ENCODE results near the gene PCK2. TPM values are rescaled to one million over a fixed set of nuclear protein-coding genes. Genes with fewer than 3 reads are reported as not detected.

Gene PCK2
- total and polyA plus RNA-seq, 2 of the 13 experiments (the other 11 are each of a cell fraction or from before 2014, with no cell fraction given), result 129 to 272 TPM

- Histone ChIP-seq H4K20me1 (ENCODE audit: insufficient read depth, low read length) (no peaks in the 10 kb centered on the region), H3K9me3 (ENCODE audit: low read length) (no peaks in the 10 kb centered on the region), H3K36me3 (replicated peaks in 1 of 2; ENCODE audit: control insufficient read depth in 1 of 2, insufficient read depth in 2 of 2, low read length in 2 of 2) (no peaks in the 10 kb centered on the region), H2AFZ (ENCODE audit: low read length) (no peak overlapping the region), H3K4me3 (replicated peaks in 1 of 3; ENCODE audit: insufficient read depth in 1 of 3, low read depth in 2 of 3, low read length in 3 of 3) (no peak overlapping the region), H3K79me2 (ENCODE audit: insufficient read depth, low read length) (no peaks in the 10 kb centered on the region), H3K9ac (ENCODE audit: insufficient read depth, low read depth, low read length) (no peak overlapping the region), H3K4me1 (ENCODE audit: insufficient read depth, low read length) (peaks cover 38% of the 10 kb centered on the region), H3K27me3 (ENCODE audit: control insufficient read depth in 1 of 2, insufficient read depth in 2 of 2, low read length in 2 of 2) (peaks cover 13 to 66% of the 10 kb centered on the region in 2 experiments), H3K27ac (ENCODE audit: extremely low read length, insufficient read depth, low read length) (no peak overlapping the region), H3K4me2 (ENCODE audit: low read depth, low read length) (no peak overlapping the region)
- ATAC-seq (no peak), FAIRE-seq (no peak), DNase-seq (ENCODE audit: low spot score) (no peak)
- in situ Hi-C loops (cut with HindIII; ENCODE audit: extremely low pct_ligation_motif_present, low pct_unique_long_range_greater_than_20kb) (no loop called here), intact Hi-C loops (cut with micrococcal nuclease; ENCODE audit: unreplicated experiment) (no loop called here)
- POLR2A ChIA-PET, result interaction anchor here (1.2 to 8.3 kb wide), 6 partner anchors 8 to 88 kb away, joined by 3 to 68 read pairs (median 5); partner anchors contain the start of genes DCAF11, IRF9, NRL and PCK2
- BruUV-seq (replicated peaks), result no TSS peak
- WGBS (ENCODE audit: low lambda C conversion rate), result 64% methylated on average over 26 of the region's 26 CpGs
- CTCF ChIA-PET (ENCODE audit: low intra/inter-chr PET ratio, low total read pairs), result no interaction called here
- peak; percentile 39; the same call in 1 of the 2 replicates for TF ChIP-seq ZNF274 (CRISPR knock-in tag; IDR thresholded peaks at IDR 0.05)
- no peak for TF ChIP-seq ZNF660 (CRISPR knock-in tag; IDR thresholded peaks at IDR 0.05; ENCODE audit: borderline replicate concordance, low read depth)
- TF ChIP-seq ZNF687 (CRISPR knock-in tag; IDR thresholded peaks at IDR 0.05), result peak; percentile 9; the same call in 1 of the 2 replicates
- no peak for TF ChIP-seq ZNF124 (CRISPR knock-in tag; IDR thresholded peaks at IDR 0.05)
- TF ChIP-seq ZNF788 (CRISPR knock-in tag; IDR thresholded peaks at IDR 0.05; ENCODE audit: borderline replicate concordance), result peak; percentile 34; the same call in 1 of the 2 replicates
- no peak for TF ChIP-seq GLI4 (CRISPR knock-in tag; IDR thresholded peaks at IDR 0.05; ENCODE audit: borderline replicate concordance)
- peak; percentile 25 for TF ChIP-seq ZNF883 (CRISPR knock-in tag; IDR thresholded peaks at IDR 0.05; ENCODE audit: not compliant biosample characterization)
- 0 out of 2 replicates have a peak, but pooled peaks have one; percentile 38 for TF ChIP-seq EED (CRISPR knock-in tag; IDR thresholded peaks at IDR 0.05)
- 0 out of 2 replicates have a peak, but pooled peaks have one; percentile 30 for TF ChIP-seq ZSCAN25 (CRISPR knock-in tag; IDR thresholded peaks at IDR 0.05)
- 0 out of 2 replicates have a peak, but pooled peaks have one; percentile 20 for TF ChIP-seq MAFG (CRISPR knock-in tag; IDR thresholded peaks at IDR 0.05)
- no peak for TF ChIP-seq PITX1 (CRISPR knock-in tag; IDR thresholded peaks at IDR 0.05)
Measured at GRCh38 chr14:24072881-24073877, 20.9 kb upstream of the PCK2 start.
